TTC549 (cell line): ENCODE measurements around the gene LBX1.
"Not testable (repeated sequence)": the region's sequence is repeated elsewhere in the genome, so short reads cannot be mapped to it uniquely, and the experiment has no call there.

Source experiments
- FAIRE-seq: peaks from 2 replicates; lab custom pipeline; 2012; peaks lifted over from hg19 to GRCh38; lab: Jason Lieb, UNC

Gene LBX1

DNA sequence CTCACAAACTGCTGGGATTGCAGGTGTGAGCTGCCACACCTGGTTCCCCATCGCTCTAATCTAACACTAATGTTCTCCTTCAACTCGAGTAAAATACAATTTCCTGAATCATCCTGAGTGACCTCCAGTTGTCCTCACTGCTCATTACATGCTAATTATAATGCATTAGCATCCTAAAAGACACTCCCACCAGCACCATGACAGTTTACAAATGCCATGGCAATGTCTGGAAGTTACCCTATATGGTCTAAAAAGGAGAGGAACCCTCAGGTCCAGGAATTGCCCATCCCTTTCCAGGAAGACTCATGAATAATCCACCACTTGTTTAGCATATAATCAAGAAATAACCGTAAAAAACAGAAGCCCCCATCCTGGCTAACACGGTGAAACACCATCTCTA lies 26.6 kb downstream of the LBX1 start:
- not testable (repeated sequence) for FAIRE-seq

DNA sequence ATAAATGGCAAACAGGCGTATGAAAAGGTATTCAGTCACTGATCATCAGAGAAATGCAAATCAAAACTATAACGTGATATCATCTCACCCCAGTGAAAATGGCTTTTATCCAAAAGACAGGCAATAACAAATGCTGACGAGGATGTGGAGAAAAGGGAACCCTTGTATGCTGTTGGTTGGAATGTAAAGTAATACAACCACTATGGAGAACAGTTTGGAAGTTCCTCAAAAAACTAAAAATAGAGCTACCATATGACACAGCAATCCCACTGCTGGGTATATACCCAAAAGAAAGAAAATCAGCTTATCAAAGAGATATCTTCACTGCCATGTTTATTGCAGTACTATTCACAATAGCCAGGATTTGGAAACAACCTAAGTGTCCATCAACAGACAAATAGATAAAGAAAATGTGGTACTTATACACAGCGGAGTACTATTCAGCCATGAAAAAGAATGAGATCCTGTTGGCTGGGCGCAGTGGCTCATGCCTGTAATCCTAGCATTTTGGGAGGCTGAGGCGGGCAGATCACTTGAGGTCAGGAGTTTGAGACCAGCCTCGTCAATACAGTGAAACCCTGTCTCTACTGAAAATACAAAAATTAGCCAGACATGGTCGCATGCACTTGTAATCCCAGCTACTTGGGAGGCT lies 30.8 kb downstream of the LBX1 start:
- FAIRE-seq = not testable (repeated sequence)

DNA sequence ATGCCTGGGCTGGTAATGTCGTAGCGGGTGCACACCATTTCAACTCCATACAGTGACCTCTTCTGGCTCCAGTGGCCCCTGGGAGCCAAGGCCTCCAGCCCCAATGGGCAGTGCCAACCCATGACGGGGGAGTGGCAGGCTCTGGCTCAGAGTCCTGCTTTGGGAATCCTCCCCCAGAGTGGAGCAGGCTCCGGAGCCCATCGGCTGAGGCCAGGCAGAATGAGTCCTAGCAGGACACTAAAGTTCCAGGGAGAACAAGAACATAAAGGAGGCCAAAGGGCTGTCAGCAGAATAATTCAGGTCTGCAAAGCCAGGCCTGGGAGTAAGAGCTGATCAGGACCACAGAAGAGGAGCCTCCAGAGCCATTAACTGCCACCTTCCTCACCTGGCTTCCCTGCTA lies 33.3 kb downstream of the LBX1 start:
- FAIRE-seq = no peak

DNA sequence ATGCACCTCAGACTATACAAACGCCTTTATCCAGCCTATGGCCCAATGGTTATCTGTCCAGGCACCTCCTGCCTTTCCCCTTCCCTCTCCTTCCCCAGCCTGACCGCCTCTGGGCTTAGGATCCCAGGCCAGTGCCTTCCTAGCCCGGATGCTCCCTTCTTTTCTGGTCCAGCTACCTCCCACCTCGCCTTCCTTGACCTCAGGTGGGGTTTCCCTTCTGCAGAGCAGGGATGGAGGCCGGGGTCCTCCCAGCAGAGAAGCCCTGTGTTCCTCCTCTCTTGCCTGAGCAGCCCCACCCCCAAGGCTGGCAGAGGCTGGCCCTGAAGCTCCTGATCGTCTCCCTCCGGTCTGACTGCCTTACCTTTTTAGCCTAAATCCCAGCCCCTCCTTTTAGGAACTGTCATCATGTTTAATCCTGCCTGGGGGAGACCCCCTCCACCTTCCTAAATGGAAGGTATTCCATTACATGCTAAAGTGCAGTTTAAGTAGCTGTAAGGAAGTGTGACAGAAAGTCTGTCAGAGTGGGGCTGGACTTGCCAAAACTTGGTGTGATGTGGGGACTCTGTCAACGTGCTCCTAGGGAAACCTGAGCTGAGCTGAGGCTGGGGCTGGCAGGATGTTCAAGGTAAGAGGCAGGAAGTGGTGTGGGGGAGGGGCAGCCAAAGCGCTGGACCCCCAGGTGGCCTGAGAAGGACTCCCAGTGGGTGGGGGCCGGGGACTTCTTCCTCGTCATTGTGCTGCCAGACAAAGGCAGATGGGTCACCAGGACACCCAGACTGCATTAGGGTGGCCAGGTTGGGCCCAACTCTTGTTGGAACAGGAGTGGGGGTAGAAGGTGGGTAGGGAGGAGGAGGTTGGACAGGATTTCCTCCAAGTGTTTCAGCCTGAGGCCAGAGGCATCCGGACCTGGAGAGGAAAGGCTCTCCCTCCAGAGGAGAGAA lies 39.5 kb downstream of the LBX1 start:
- no peak for FAIRE-seq

DNA sequence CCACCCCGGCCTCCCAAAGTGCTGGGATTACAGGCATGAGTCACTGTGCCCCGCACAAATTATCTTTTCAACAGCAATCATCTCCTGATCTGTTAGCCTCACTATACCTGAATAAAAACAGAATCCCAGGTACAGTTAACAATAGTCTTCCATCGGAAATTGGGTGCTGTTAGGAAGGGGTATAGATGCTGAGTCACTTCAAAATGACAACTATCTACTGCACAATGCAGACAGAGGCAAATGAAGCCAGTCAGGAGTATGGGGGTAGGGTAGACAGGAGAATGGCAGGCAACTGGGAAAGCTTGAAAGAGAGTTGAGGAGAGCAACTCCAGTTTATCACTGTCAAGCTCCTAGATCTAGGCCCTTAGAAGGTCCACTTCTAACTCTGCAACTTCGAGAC lies 40.3 kb downstream of the LBX1 start:
- FAIRE-seq = no peak

DNA sequence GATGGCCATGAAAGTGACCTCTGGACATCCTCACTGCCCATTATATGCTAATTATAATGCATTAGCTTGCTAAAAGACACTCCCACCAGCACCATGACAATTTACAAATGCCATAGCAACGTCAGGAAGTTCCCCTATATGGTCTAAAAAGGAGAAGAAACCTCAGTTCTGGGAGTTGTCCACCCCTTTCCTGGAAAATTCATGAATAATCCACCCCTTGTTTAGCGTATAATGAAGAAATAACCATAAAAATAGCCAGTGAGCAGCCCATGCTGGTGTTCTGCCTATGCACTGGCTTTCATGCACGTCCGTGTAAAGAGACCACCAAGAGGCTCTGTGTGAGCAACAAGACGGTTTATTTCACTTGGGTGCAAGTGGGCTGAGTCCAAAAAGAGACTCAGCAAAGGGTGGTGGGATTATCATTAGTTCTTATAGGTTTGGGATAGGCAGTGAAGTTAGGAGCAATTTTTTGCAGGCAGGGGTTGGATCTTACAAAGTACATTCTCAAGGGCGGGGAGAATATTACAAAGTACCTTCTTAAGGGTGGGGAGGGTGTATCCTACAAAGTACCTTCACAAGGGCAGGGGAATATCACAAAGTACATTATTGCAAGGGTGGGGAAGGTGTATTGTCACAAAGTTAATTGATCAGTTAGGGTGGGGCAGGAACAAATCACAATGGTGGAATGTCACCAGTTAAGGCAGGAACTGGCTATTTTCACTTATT lies 45.6 kb downstream of the LBX1 start:
- FAIRE-seq = no peak

DNA sequence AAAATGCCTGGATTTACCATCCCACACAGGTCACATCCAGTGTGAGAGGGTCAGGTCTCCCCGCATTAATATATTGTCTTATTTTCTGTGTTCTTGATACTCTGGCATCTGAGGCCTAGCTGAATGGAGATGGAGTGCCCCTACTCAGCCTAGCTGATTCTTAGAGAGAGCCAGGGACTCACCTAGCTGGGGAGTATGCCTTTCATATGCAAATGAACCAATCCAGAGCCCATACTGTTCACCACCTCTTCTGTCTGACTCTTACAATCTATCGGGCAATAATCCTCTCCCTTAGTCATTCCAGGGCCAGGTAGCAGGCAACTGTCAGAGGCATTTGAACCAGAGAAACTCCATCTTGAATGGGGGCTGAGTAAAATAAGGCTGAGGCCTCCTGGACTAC lies 46.3 kb downstream of the LBX1 start:
- FAIRE-seq = no peak
